AG10803 (cell line): ENCODE results near the gene MTHFS.

Experiments used
- DNase-seq: peaks from one replicate; pipeline ENCODE4 v3.0.0; 2010; ENCODE audit warnings: low read depth
- H3K4me3 ChIP-seq: 2 replicates; pipeline ENCODE4 v1.5.1; 2011; ENCODE audit warnings: mild to moderate bottlenecking, low read length, control low read depth
- CTCF ChIP-seq: conservative IDR thresholded peaks from 2 replicates; pipeline ENCODE4 v1.5.1; 2011; ENCODE audit warnings: mild to moderate bottlenecking, low read length, control low read depth, inconsistent platforms

The MTHFS gene

GRCh38 chr15:79868554-79868953 is 28.3 kb downstream of the MTHFS start:
- DNase-seq = no peak
- no peak overlapping the region for H3K4me3 ChIP-seq
- TF ChIP-seq CTCF = no peak

GRCh38 chr15:79863886-79864285 is 32.9 kb downstream of the MTHFS start:
- no peak for TF ChIP-seq CTCF

GRCh38 chr15:79862191-79862590 is 34.6 kb downstream of the MTHFS start:
- no peak for DNase-seq
- TF ChIP-seq CTCF = no peak
- H3K4me3 ChIP-seq = no peak overlapping the region

More at GRCh38 chr15:79863886-79864285, 32.9 kb downstream of the MTHFS start:
- no peak overlapping the region for H3K4me3 ChIP-seq
- peak; percentile 8 for DNase-seq

- no peak for TF ChIP-seq CTCF
- no peak for DNase-seq
Measured at GRCh38 chr15:79860661-79861060, 36.2 kb downstream of the MTHFS start.

GRCh38 chr15:79858469-79858868 is 38.3 kb downstream of the MTHFS start:
- peak; percentile 9 for DNase-seq
- H3K4me3 ChIP-seq = no peak overlapping the region
- 0 out of 2 replicates have a peak, but pooled peaks have one; percentile 25 for TF ChIP-seq CTCF

More at GRCh38 chr15:79860661-79861060, 36.2 kb downstream of the MTHFS start:
- no peak overlapping the region for H3K4me3 ChIP-seq

- peak; percentile 83 for DNase-seq
- TF ChIP-seq CTCF = peak; percentile 99
- no peak overlapping the region for H3K4me3 ChIP-seq
Measured at GRCh38 chr15:79853492-79854328, 43.1 kb downstream of the MTHFS start.

GRCh38 chr15:79849789-79850188 is 47.0 kb downstream of the MTHFS start:
- DNase-seq = peak; percentile 58
- no peak overlapping the region for H3K4me3 ChIP-seq
- TF ChIP-seq CTCF = peak; percentile 94
